ENCODE data around the gene CPB1. TPM values are rescaled to one million over a fixed set of nuclear protein-coding genes. Genes with fewer than 3 reads are reported as not detected.

Gene CPB1
- 1.6 TPM in 1 of 2 replicates, not detected in the other for total RNA-seq

DNA sequence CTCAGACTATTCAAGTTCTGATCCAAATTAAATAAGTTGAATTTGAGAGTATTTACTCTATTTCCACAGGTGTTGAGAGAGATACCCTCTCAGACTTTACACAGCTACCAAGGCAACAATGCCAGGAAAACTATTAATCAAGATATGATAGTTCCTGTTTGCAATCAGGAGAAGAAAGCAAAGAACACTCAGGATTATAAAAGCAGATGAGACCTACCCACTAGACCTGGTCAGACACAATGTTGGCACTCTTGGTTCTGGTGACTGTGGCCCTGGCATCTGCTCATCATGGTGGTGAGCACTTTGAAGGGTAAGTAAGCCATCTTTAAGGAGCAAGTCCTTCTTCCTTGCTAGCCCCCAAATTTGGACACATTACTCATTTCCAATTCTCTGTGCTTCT is at the start of gene CPB1:
Gene CPB1, plus strand, starts transcription at position 227 of the 400 bp plus-strand sequence. Its CDS starts 13 bp downstream, at position 240.

GRCh38 chr3:148865049-148865448 is 37.4 kb downstream of the CPB1 start, which contains the start of gene CPA3:
Gene CPA3 (plus strand): TSS chr3:148865296. CDS start chr3:148865308, 12 bp downstream.

Other genes starting within 250 kb of the CPB1 start
- gene AGTR1, start 129.9 kb upstream of the CPB1 start, total RNA-seq = 4.3 and 15.6 TPM in 2 replicates
- gene CPA3, start 37.5 kb downstream of the CPB1 start, total RNA-seq = not detected in 2 replicates
- 31.7 and 66.7 TPM in 2 replicates for gene GYG1, start 163.7 kb downstream of the CPB1 start, total RNA-seq